GM18508 (cell line): Measurements from ENCODE around the gene WAPL.
A peak's percentile ranks its signal among the peaks of the same experiment; 100 is the strongest.
"Not testable (repeated sequence)": the region's sequence is repeated elsewhere in the genome, so short reads cannot be mapped to it uniquely, and the experiment has no call there.

Experiments used
- ATAC-seq: cut with Tn5 transposase; IDR thresholded peaks from one replicate; pipeline ENCODE4 v1.9.1; 2021; ENCODE audit warnings: moderate number of reproducible peaks; ENCODE audit not compliant: insufficient read depth, unreplicated experiment

WAPL gene

GRCh38 chr10:86391986-86392722, 129.4 kb downstream of the WAPL start:
- no peak for ATAC-seq

- ATAC-seq: no peak
Observed at GRCh38 chr10:86391236-86391840, 130.3 kb downstream of the WAPL start.

- ATAC-seq: no peak
Observed at GRCh38 chr10:86390337-86391120, 131.1 kb downstream of the WAPL start.

- peak; percentile 41 for ATAC-seq
Observed at GRCh38 chr10:86389441-86390193, 132.0 kb downstream of the WAPL start.

- not testable (repeated sequence) for ATAC-seq
Observed at GRCh38 chr10:86389109-86389440, 132.5 kb downstream of the WAPL start.

GRCh38 chr10:86388119-86388704, 133.4 kb downstream of the WAPL start:
- ATAC-seq: no peak

- ATAC-seq: no peak
Observed at GRCh38 chr10:86387178-86387794, 134.3 kb downstream of the WAPL start.

GRCh38 chr10:86385806-86386205, 135.8 kb downstream of the WAPL start:
- no peak for ATAC-seq
